H1 (cell line): Measurements from ENCODE around the gene HAVCR2. TPM values are rescaled to one million over a fixed set of nuclear protein-coding genes. Genes with fewer than 3 reads are reported as not detected.

Source experiments
- CTCF ChIA-PET: fragments of 300-600 bp; sonication (Branson Sonifier 250); formaldehyde crosslinking; loops from one replicate; lab custom pipeline; 2021; ENCODE audit not compliant: partially characterized antibody; lab: Charles Lee
- POLR2A ChIA-PET: fragments of 300-600 bp; sonication (Branson Sonifier 250); formaldehyde crosslinking; loops from one replicate; lab custom pipeline; 2021; ENCODE audit warnings: inconsistent platforms; ENCODE audit not compliant: partially characterized antibody; lab: Charles Lee
- DNase-seq, 2 experiments: peaks; one replicate each; pipeline versions ENCODE4 v3.0.0 to v3.0.0-alpha.2; 2010 to 2022; ENCODE audit warnings: low spot score in 2 of 2, low read depth in 1 of 2, mixed read lengths in 1 of 2
- FAIRE-seq: peaks from 2 replicates; lab custom pipeline; 2011; peaks lifted over from hg19 to GRCh38; lab: Jason Lieb, UNC
- H2AFZ ChIP-seq: 2 replicates; pipeline ENCODE4 v1.8.1; 2012; ENCODE audit warnings: low read length, inconsistent platforms
- H2AK5ac ChIP-seq: 2 replicates; pipeline ENCODE4 v1.6.1; 2013; ENCODE audit warnings: low read depth, low read length
- H2BK120ac ChIP-seq: replicated peaks from 2 replicates; pipeline ENCODE3; 2013; ENCODE audit warnings: low read depth, low read length, inconsistent platforms
- H2BK12ac ChIP-seq: 2 replicates; pipeline ENCODE4 v1.6.1; 2013; ENCODE audit warnings: low read depth, low read length
- H2BK15ac ChIP-seq: 2 replicates; pipeline ENCODE4 v1.6.1; 2013; ENCODE audit warnings: low read length
- H2BK20ac ChIP-seq: 2 replicates; pipeline ENCODE4 v1.6.1; 2013; ENCODE audit warnings: low read length
- H2BK5ac ChIP-seq: 2 replicates; pipeline ENCODE4 v1.6.1; 2013; ENCODE audit warnings: low read depth, low read length
- H3K14ac ChIP-seq: 2 replicates; pipeline ENCODE4 v1.6.1; 2013; ENCODE audit warnings: inconsistent platforms; ENCODE audit not compliant: insufficient read length
- H3K18ac ChIP-seq: 2 replicates; pipeline ENCODE4 v1.6.1; 2013; ENCODE audit warnings: low read length; ENCODE audit errors: extremely low read depth
- H3K23ac ChIP-seq: 2 replicates; pipeline ENCODE4 v1.6.1; 2013; ENCODE audit warnings: inconsistent platforms; ENCODE audit not compliant: insufficient read length
- H3K23me2 ChIP-seq: 2 replicates; pipeline ENCODE4 v1.6.1; 2013; ENCODE audit warnings: low read depth, low read length
- H3K27ac ChIP-seq: 2 replicates; pipeline ENCODE4 v1.6.1; 2011; ENCODE audit warnings: low read depth, low read length, inconsistent platforms
- H3K27me3 ChIP-seq, 4 experiments: replicated peaks in 1 of 4; 1 replicate in 1 of 4; 2 replicates in 3 of 4; pipeline versions ENCODE4 v1.6.1 to v1.8.1; 2011 to 2013; ENCODE audit warnings: low read length in 3 of 4, mild to moderate bottlenecking in 3 of 4, inconsistent platforms in 2 of 4, mixed read lengths in 2 of 4, moderate library complexity in 1 of 4; ENCODE audit not compliant: control insufficient read depth in 3 of 4, insufficient read depth in 3 of 4; ENCODE audit errors: extremely low read depth in 1 of 4
- H3K36me3 ChIP-seq, 4 experiments: 2 replicates each; pipeline versions ENCODE4 v1.6.1 to v1.8.1; 2011 to 2013; ENCODE audit warnings: mild to moderate bottlenecking in 4 of 4, low read length in 3 of 4, moderate library complexity in 2 of 4, control low read depth in 1 of 4, inconsistent platforms in 1 of 4; ENCODE audit not compliant: insufficient read depth in 4 of 4, control insufficient read depth in 2 of 4
- H3K4ac ChIP-seq: replicated peaks from 2 replicates; pipeline ENCODE3; 2013; ENCODE audit warnings: low read length, low read depth, mixed read lengths, inconsistent platforms; ENCODE audit not compliant: insufficient read length
- H3K4me1 ChIP-seq, 4 experiments: replicated peaks in 1 of 4; 1 replicate in 1 of 4; 2 replicates in 3 of 4; pipeline versions ENCODE4 v1.6.1 to v1.8.1; 2011 to 2013; ENCODE audit warnings: low read length in 3 of 4, inconsistent platforms in 2 of 4, mixed read lengths in 1 of 4; ENCODE audit not compliant: insufficient read depth in 4 of 4, control insufficient read depth in 3 of 4
- H3K4me2 ChIP-seq, 2 experiments: 2 replicates each; pipeline versions ENCODE4 v1.6.1 to v1.8.1; 2011 to 2013; ENCODE audit warnings: low read depth in 2 of 2, low read length in 2 of 2, control low read depth in 1 of 2, inconsistent platforms in 1 of 2, mild to moderate bottlenecking in 1 of 2; ENCODE audit not compliant: insufficient read depth in 1 of 2
- H3K4me3 ChIP-seq, 4 experiments: fragments of 200-600, 300-600 bp in 1 of 4; sonication (generic), shearing (Covaris generic), sonication (Bioruptor Twin) in 1 of 4; 2 replicates each; pipeline versions ENCODE4 v1.5.1 to v1.8.1; 2011 to 2016; ENCODE audit warnings: low read length in 4 of 4, low read depth in 3 of 4, control low read depth in 2 of 4, inconsistent platforms in 2 of 4, mild to moderate bottlenecking in 2 of 4, mixed read lengths in 1 of 4, moderate library complexity in 1 of 4; ENCODE audit not compliant: insufficient read depth in 2 of 4; ENCODE audit errors: extremely low read depth in 1 of 4
- H3K56ac ChIP-seq: replicated peaks from 2 replicates; pipeline ENCODE3; 2013; ENCODE audit warnings: low read depth, mild to moderate bottlenecking, mixed read lengths, low read length, inconsistent platforms; ENCODE audit not compliant: insufficient read length
- H3K79me1 ChIP-seq: 2 replicates; pipeline ENCODE4 v1.6.1; 2013; ENCODE audit warnings: low read depth, low read length, control low read depth
- H3K79me2 ChIP-seq, 2 experiments: 2 replicates each; pipeline versions ENCODE4 v1.6.1 to v1.8.1; 2012 to 2013; ENCODE audit warnings: low read length in 2 of 2, mild to moderate bottlenecking in 2 of 2, inconsistent platforms in 1 of 2; ENCODE audit not compliant: insufficient read depth in 2 of 2, control insufficient read depth in 1 of 2
- H3K9ac ChIP-seq, 4 experiments: replicated peaks in 1 of 4; 1 replicate in 1 of 4; 2 replicates in 3 of 4; pipeline versions ENCODE4 v1.6.1 to v1.8.1; 2011 to 2013; ENCODE audit warnings: low read depth in 3 of 4, low read length in 3 of 4, control low read depth in 2 of 4, mild to moderate bottlenecking in 2 of 4, moderate library complexity in 2 of 4, inconsistent platforms in 1 of 4; ENCODE audit errors: extremely low read depth in 1 of 4
- H3K9me3 ChIP-seq, 2 experiments: 2 replicates each; pipeline versions ENCODE4 v1.6.1 to v1.8.1; 2012 to 2013; ENCODE audit warnings: mild to moderate bottlenecking in 2 of 2, moderate library complexity in 2 of 2, control low read depth in 1 of 2, inconsistent platforms in 1 of 2, low read depth in 1 of 2, low read length in 1 of 2, mixed read lengths in 1 of 2; ENCODE audit not compliant: insufficient read depth in 2 of 2
- H4K20me1 ChIP-seq, 2 experiments: replicated peaks in 1 of 2; 2 replicates each; pipeline versions ENCODE3 to v1.8.1; 2011 to 2013; ENCODE audit warnings: inconsistent platforms in 2 of 2, low read length in 2 of 2, mild to moderate bottlenecking in 1 of 2; ENCODE audit not compliant: insufficient read depth in 2 of 2, control insufficient read depth in 1 of 2
- H4K5ac ChIP-seq: 2 replicates; pipeline ENCODE4 v1.6.1; 2013; ENCODE audit warnings: low read length, low read depth, mixed read lengths, inconsistent platforms; ENCODE audit not compliant: insufficient read length
- H4K8ac ChIP-seq: 2 replicates; pipeline ENCODE4 v1.8.0; 2013; ENCODE audit warnings: mild to moderate bottlenecking, moderate library complexity, low read length, inconsistent platforms; ENCODE audit not compliant: insufficient read depth; ENCODE audit errors: extremely low read depth
- H4K91ac ChIP-seq: replicated peaks from 2 replicates; pipeline ENCODE3; 2013; ENCODE audit warnings: low read length, mixed read lengths, inconsistent platforms; ENCODE audit not compliant: insufficient read length
- MAFK ChIP-seq: IDR thresholded peaks from 2 replicates; pipeline ENCODE4 v1.6.1; 2012; ENCODE audit warnings: low read depth, mild to moderate bottlenecking, improper control_type of control experiment, low read length
- WGBS, 2 experiments: shearing (Covaris generic) in 1 of 2; methylation state at CpG; one replicate each; pipeline versions ENCODE4 v1.1.6 to v1.1.7; 2013 to 2015; ENCODE audit warnings: low lambda C conversion rate in 2 of 2, mixed read lengths in 2 of 2, inconsistent platforms in 1 of 2, low coverage in 1 of 2, missing lambda C conversion rate in 1 of 2; ENCODE audit not compliant: insufficient replicate concordance in 2 of 2, insufficient coverage in 1 of 2, insufficient read length in 1 of 2; ENCODE audit errors: extremely low coverage in 1 of 2, missing lambda C conversion rate in 1 of 2; 5-methylcytosine and 5-hydroxymethylcytosine counted together
- polyA plus RNA-seq, 7 experiments: library from polyadenylated mRNA; depleted of rRNA in 3 of 7; stranded (reverse) in 5 of 7; unstranded in 2 of 7; fragments of >200 nt in 5 of 7; fragments of 200-250 nt in 2 of 7; gene quantifications; 1 replicate in 5 of 7; 2 replicates in 1 of 7; 4 replicates in 1 of 7; pipeline versions ENCODE4 v1.2.1 to v1.2.3, GENCODE V29; 2011 to 2013; ENCODE audit warnings: missing spikeins in 2 of 7, mixed read lengths in 2 of 7
- total RNA-seq: library from RNA; stranded (reverse); fragmentation: NEBNext Ultra II Directional; extraction: Animal tissue kit (Norgen Biotek cat#: 25700); gene quantifications from 2 replicates; pipeline ENCODE4 v1.2.1, GENCODE V29; 2021

The HAVCR2 gene
- total and polyA plus RNA-seq, 2 of the 8 experiments (the other 6 are each of a cell fraction or from before 2014, with no cell fraction given), result 0.03 TPM; not detected in 1

DNA sequence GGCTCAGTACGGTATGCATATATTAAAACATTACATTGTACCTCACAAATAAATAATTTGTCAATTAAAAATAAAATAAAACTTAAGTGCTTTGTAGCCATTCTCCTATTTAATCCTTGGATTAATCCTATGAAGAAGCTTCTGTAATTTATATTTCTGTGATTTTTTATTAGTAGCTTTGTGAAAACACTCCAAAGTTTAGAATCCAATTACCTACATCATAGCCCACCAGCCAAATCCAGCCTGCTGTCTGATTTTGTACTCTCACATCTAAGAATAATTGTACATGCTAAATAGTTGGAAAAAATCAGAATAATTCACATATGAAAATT is 23.4 kb upstream of the HAVCR2 start:
- FAIRE-seq (no peak), DNase-seq (no peak)
- no peak overlapping the region for H2AK5ac ChIP-seq
- H3K4me3 ChIP-seq, result no peak overlapping the region
- H2BK120ac ChIP-seq, result no peak overlapping the region
- H4K8ac ChIP-seq, result no peak overlapping the region
- no peak for TF ChIP-seq MAFK
- no peaks in the 10 kb centered on the region for H3K27me3 ChIP-seq
- no peak overlapping the region for H4K5ac ChIP-seq
- ChIA-PET POLR2A (interaction anchor here (3.9 kb wide), 1 partner anchor 10 kb away, joined by 9 read pairs; the partner anchor contains the start of gene MED7), CTCF (interaction anchor here (0.6 to 2.7 kb wide), 40 partner anchors 9 to 1862 kb away, joined by 3 to 15 read pairs (median 3); partner anchors contain the start of gene MED7)
- no peak overlapping the region for H2BK5ac ChIP-seq
- no peak overlapping the region for H2BK20ac ChIP-seq
- H3K56ac ChIP-seq, result no peak overlapping the region
- no peaks in the 10 kb centered on the region for H3K4me1 ChIP-seq
- WGBS, 2 experiments, result 74% methylated on average over 1 of the region's 1 CpG; no CpG with 5 or more reads in 1 of the 2 experiments
- H3K79me1 ChIP-seq, result no peaks in the 10 kb centered on the region
- H3K18ac ChIP-seq, result no peak overlapping the region
- no peak overlapping the region for H2BK15ac ChIP-seq
- H4K91ac ChIP-seq, result no peak overlapping the region
- H3K9me3 ChIP-seq, result no peaks in the 10 kb centered on the region
- H2AFZ ChIP-seq, result no peak overlapping the region
- no peak overlapping the region for H3K27ac ChIP-seq
- H3K4me2 ChIP-seq, result no peak overlapping the region
- H3K23me2 ChIP-seq, result no peaks in the 10 kb centered on the region
- no peaks in the 10 kb centered on the region for H3K79me2 ChIP-seq
- no peaks in the 10 kb centered on the region for H4K20me1 ChIP-seq
- no peak overlapping the region for H3K14ac ChIP-seq
- no peak overlapping the region for H3K9ac ChIP-seq
- no peak overlapping the region for H3K4ac ChIP-seq
- peaks cover 0 to 1% (median under 1%) of the 10 kb centered on the region in 4 experiments; a peak in 2 of 8 replicates for H3K36me3 ChIP-seq
- no peak overlapping the region for H3K23ac ChIP-seq
- H2BK12ac ChIP-seq, result no peak overlapping the region
